Measurements from ENCODE around the gene KRT7.

Gene KRT7

DNA sequence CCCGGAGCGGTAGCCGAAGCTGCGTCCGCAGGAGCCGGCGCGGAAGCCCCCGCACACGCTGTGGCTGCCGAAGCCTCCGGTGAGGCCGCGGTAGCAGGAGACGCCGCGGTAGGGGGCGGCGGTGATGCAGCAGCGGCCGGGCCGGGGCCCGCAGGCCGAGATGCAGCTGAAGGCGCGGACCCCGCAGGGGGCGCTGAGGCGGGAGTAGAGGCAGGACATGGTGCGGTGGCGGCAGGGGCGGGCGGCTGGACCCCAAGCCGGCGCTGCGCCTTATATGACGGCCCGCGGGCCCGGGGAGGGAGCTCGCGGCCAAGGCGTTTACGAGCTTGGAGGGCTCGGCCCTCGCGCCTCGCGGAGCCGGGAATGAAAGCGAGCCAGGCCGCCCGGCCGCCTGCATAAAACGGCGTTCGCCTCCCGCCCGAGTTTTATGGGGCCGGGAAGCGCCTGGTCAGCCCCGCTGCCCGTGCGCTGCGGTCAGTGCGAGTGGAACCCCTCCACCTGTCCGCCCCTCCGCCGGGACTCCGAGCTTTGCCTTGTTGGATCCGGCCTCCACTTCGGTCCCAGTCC is 25.4 kb downstream of the KRT7 start:
- Histone ChIP-seq H3K9me3 (ENCODE audit: control insufficient read depth, insufficient read depth, low read length) (peaks cover 1% of the 10 kb centered on the region; the same call in 1 of the 2 replicates), H3K27me3 (ENCODE audit: control insufficient read depth, insufficient read depth, low read length) (peaks cover 18% of the 10 kb centered on the region; the same call in 1 of the 2 replicates), H3K27ac (ENCODE audit: low read length) (no peak overlapping the region), H3K36me3 (ENCODE audit: control insufficient read depth, insufficient read depth, low read length) (no peaks in the 10 kb centered on the region), H3K4me1 (ENCODE audit: control insufficient read depth, insufficient read depth, low read length) (no peaks in the 10 kb centered on the region), H3K4me3 (ENCODE audit: low read length) (peak overlapping the region; percentile 8; the same call in 1 of the 2 replicates)
- WGBS (ENCODE audit: insufficient coverage, insufficient read length): no CpG with 5 or more reads among the region's 72 CpGs
- no peak for DNase-seq (ENCODE audit: low read depth, low spot score)

DNA sequence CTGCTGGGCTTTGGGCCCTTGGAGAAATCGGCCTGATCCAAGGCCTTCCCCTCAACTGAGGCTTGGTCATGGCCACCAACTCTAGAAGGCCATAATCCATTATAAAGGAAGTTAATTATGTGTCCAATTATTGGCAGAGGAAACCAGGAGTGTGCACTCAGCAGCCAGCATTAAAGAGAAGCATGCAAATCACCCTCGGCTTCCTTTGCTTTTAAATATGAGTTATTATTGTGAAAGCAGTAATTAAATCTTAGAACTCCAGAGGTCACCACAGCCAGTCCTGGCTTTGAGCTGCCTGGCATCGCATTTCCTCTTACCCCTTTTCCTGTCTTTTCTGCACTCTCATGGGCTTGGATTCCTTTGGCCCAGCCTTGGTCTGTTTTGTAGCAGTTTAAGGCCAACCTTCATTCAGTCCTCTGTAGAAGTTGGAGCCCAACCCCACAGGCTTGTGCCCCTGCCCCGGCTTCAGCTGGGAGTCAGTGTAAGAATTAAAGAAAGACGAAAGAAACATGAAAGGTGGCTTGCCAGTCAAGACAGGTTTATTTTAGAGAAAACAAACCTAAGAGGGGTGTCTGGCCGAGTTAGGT is 26.7 kb downstream of the KRT7 start:
- Histone ChIP-seq H3K9me3 (ENCODE audit: control insufficient read depth, insufficient read depth, low read length) (peaks cover 1% of the 10 kb centered on the region; the same call in 1 of the 2 replicates), H3K27me3 (ENCODE audit: control insufficient read depth, insufficient read depth, low read length) (peaks cover 18% of the 10 kb centered on the region; the same call in 1 of the 2 replicates)
- DNase-seq (ENCODE audit: low read depth, low spot score): no peak

DNA sequence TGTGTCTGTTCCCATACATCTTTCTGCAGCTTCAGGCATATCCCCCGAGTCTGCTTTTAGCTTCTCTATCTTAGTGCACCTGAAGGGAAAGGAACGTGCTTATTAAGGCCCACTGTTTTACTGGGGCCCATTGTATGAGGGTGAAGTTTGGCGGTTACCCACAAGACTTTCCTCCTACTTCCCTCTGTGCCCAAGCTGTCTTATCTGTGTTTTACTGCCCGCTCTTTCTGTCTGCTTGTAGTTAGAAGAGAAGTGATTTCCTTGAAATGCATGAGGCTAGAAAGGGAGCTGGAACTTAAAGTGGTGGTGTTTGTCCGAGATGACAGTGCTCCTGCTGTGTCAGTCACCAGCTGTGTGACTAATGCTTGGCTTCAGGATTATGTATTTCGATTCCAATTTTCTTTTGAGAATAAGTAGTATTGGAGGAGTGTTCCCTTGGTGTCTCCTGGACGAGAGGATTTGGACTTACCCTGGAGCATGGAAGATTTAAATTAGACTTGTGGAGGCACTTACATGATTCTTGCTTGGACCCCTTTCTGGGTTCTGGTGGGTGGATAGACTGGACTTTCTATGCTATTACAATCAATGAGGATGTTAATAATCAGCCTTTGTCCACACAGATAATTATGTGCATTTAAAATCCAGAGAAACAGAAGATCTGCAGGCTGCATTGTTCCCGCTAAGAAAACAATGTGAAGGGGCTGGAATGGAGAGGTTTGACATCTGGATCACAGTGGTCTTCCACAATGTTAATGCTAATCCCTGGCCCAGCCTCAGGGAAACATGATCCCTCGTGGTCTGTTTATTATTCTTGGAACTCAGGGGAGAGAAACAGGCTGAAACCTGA is 27.5 kb downstream of the KRT7 start:
- H3K9me3 ChIP-seq (ENCODE audit: control insufficient read depth, insufficient read depth, low read length): peaks cover 1% of the 10 kb centered on the region; the same call in 1 of the 2 replicates
- H3K36me3 ChIP-seq (ENCODE audit: control insufficient read depth, insufficient read depth, low read length): no peaks in the 10 kb centered on the region
- no peaks in the 10 kb centered on the region for H3K4me1 ChIP-seq (ENCODE audit: control insufficient read depth, insufficient read depth, low read length)
- H3K27ac ChIP-seq (ENCODE audit: low read length): no peak overlapping the region
- no peak overlapping the region for H3K4me3 ChIP-seq (ENCODE audit: low read length)
- no peak for DNase-seq (ENCODE audit: low read depth, low spot score)
- peaks cover 18% of the 10 kb centered on the region; the same call in 1 of the 2 replicates for H3K27me3 ChIP-seq (ENCODE audit: control insufficient read depth, insufficient read depth, low read length)
- no CpG with 5 or more reads among the region's 9 CpGs for WGBS (ENCODE audit: insufficient coverage, insufficient read length)

More for the DNA sequence above, 26.7 kb downstream of the KRT7 start:
- Histone ChIP-seq H3K4me1 (ENCODE audit: control insufficient read depth, insufficient read depth, low read length) (no peaks in the 10 kb centered on the region), H3K27ac (ENCODE audit: low read length) (no peak overlapping the region), H3K4me3 (ENCODE audit: low read length) (no peak overlapping the region), H3K36me3 (ENCODE audit: control insufficient read depth, insufficient read depth, low read length) (no peaks in the 10 kb centered on the region)
- no CpG with 5 or more reads among the region's 6 CpGs for WGBS (ENCODE audit: insufficient coverage, insufficient read length)

DNA sequence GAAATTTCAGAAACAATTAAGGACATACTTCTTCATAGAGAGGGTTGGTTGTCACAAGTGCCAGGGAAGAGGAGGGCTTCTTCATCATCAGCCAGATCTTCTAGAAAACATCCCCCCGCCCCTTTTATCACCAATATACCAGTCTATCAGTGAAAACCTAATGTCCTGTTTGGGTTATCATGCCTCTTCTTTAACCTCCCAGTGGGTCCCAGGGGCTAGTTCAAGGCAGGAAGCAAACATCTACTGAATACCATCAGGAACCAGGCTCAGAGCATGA is 28.1 kb downstream of the KRT7 start:
- DNase-seq (ENCODE audit: low read depth, low spot score): no peak
- Histone ChIP-seq H3K4me3 (ENCODE audit: low read length) (no peak overlapping the region), H3K9me3 (ENCODE audit: control insufficient read depth, insufficient read depth, low read length) (peaks cover 1% of the 10 kb centered on the region; the same call in 1 of the 2 replicates), H3K36me3 (ENCODE audit: control insufficient read depth, insufficient read depth, low read length) (no peaks in the 10 kb centered on the region), H3K27me3 (ENCODE audit: control insufficient read depth, insufficient read depth, low read length) (peaks cover 18% of the 10 kb centered on the region; the same call in 1 of the 2 replicates), H3K4me1 (ENCODE audit: control insufficient read depth, insufficient read depth, low read length) (no peaks in the 10 kb centered on the region), H3K27ac (ENCODE audit: low read length) (no peak overlapping the region)
- no CpG with 5 or more reads among the region's 1 CpG for WGBS (ENCODE audit: insufficient coverage, insufficient read length)

DNA sequence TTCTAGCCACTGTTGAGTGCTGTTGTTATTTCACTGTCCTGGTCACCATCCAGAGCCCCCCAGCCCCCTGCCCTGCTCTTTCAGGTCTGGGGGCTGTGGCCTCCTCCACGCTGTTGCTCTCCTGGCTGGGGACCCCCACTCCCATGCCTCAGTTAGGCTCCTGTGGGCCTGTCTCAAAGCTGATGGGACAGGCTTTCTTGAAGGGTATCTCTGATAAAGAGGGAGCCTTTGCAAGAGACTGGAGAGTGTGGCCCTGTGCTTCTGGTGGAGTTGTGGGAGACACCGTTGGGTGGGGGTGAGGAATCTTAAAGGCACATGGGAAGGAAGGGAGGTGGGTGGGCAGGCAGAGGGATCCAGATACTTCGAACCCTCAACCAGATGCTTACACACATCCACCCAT is 29.2 kb downstream of the KRT7 start:
- no CpG with 5 or more reads among the region's 3 CpGs for WGBS (ENCODE audit: insufficient coverage, insufficient read length)

DNA sequence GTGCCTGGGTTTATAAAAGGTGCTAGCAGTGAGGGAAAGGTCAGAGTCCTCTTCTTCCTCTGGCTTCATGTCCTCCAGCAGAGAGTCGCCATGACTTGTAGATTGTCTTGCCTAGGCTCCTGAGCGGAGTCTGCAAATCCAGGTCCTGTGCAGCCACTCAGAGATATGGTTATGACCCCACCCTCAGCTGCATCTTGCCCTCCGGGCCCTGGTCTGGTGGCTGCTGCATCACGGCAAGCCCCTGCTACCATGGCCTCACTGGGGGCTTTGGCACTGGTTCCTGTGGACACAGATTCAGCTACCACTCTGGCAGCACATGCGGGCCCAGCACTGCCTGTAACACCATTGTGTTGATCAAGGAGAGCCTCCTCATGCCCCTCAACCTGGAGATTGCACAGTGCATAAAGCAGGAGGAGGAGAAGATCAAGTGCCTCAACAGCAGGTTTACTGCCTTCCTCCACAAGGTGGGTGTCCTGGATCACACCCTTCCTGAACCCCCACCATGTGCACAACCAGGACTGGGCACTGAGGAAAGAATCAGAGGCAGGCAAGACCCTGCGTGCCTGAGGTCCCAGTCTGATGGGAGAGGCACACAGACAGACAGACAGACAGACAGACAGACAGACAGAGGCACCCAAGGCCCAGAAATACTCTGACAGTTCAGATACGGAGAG is 30.9 kb downstream of the KRT7 start:
- Histone ChIP-seq H3K27ac (ENCODE audit: low read length) (no peak overlapping the region), H3K4me1 (ENCODE audit: control insufficient read depth, insufficient read depth, low read length) (no peaks in the 10 kb centered on the region), H3K36me3 (ENCODE audit: control insufficient read depth, insufficient read depth, low read length) (no peaks in the 10 kb centered on the region), H3K9me3 (ENCODE audit: control insufficient read depth, insufficient read depth, low read length) (peaks cover 1% of the 10 kb centered on the region), H3K27me3 (ENCODE audit: control insufficient read depth, insufficient read depth, low read length) (peaks cover 6% of the 10 kb centered on the region; the same call in 1 of the 2 replicates), H3K4me3 (ENCODE audit: low read length) (no peak overlapping the region)
- no peak for DNase-seq (ENCODE audit: low read depth, low spot score)
- WGBS (ENCODE audit: insufficient coverage, insufficient read length): no CpG with 5 or more reads among the region's 7 CpGs

More for the DNA sequence above, 29.2 kb downstream of the KRT7 start:
- no peak for DNase-seq (ENCODE audit: low read depth, low spot score)
- Histone ChIP-seq H3K36me3 (ENCODE audit: control insufficient read depth, insufficient read depth, low read length) (no peaks in the 10 kb centered on the region), H3K27ac (ENCODE audit: low read length) (no peak overlapping the region), H3K4me1 (ENCODE audit: control insufficient read depth, insufficient read depth, low read length) (no peaks in the 10 kb centered on the region), H3K9me3 (ENCODE audit: control insufficient read depth, insufficient read depth, low read length) (peaks cover 1% of the 10 kb centered on the region; the same call in 1 of the 2 replicates), H3K4me3 (ENCODE audit: low read length) (no peak overlapping the region), H3K27me3 (ENCODE audit: control insufficient read depth, insufficient read depth, low read length) (peaks cover 12% of the 10 kb centered on the region; the same call in 1 of the 2 replicates)

DNA sequence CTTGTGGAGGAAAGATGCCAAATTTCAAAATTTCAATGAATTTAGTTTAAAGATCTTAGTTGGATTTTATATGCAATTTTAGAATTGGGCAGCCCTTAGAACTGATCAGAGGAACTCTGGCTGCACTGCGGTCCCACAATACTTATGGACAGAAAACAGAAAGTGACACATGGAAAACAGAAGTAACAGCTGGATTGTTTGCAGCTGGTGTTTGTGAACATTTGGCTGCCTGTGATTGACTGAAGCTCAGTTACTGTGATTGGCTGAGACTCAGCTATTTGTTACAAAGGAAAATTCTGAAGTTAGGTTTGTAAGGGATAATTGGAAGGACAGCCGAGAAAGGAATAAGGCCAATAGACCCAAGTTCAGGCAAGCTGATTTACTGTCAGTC is 31.4 kb downstream of the KRT7 start:
- Histone ChIP-seq H3K36me3 (ENCODE audit: control insufficient read depth, insufficient read depth, low read length) (no peaks in the 10 kb centered on the region), H3K27ac (ENCODE audit: low read length) (no peak overlapping the region), H3K27me3 (ENCODE audit: control insufficient read depth, insufficient read depth, low read length) (peaks cover 1% of the 10 kb centered on the region; the same call in 1 of the 2 replicates), H3K4me3 (ENCODE audit: low read length) (no peak overlapping the region), H3K9me3 (ENCODE audit: control insufficient read depth, insufficient read depth, low read length) (peaks cover 1% of the 10 kb centered on the region), H3K4me1 (ENCODE audit: control insufficient read depth, insufficient read depth, low read length) (no peaks in the 10 kb centered on the region)
- DNase-seq (ENCODE audit: low read depth, low spot score): no peak
- no CpG with 5 or more reads among the region's 2 CpGs for WGBS (ENCODE audit: insufficient coverage, insufficient read length)

DNA sequence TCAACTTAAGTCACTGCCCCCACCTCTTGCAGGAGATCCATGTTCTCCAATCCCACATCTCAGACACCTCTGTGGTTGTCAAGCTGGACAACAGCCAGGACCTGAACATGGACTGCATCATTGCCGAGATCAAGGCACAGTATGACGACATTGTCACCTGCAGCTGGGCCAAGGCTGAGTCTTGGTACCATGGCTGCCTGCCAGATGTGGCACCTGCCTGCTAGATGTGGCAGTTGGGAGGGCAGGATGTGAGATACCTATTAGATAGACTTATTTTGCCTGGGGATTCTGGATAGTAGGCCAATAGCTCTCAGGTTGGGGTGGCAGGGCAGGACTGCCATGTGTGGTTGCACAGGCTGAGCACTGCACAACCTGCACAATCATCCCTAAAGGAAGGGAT is 33.5 kb downstream of the KRT7 start:
- WGBS (ENCODE audit: insufficient coverage, insufficient read length): no CpG with 5 or more reads among the region's 2 CpGs
- Histone ChIP-seq H3K27ac (ENCODE audit: low read length) (no peak overlapping the region), H3K36me3 (ENCODE audit: control insufficient read depth, insufficient read depth, low read length) (no peaks in the 10 kb centered on the region), H3K9me3 (ENCODE audit: control insufficient read depth, insufficient read depth, low read length) (no peaks in the 10 kb centered on the region; the same call in none of the 2 replicates), H3K4me1 (ENCODE audit: control insufficient read depth, insufficient read depth, low read length) (no peaks in the 10 kb centered on the region), H3K27me3 (ENCODE audit: control insufficient read depth, insufficient read depth, low read length) (no peaks in the 10 kb centered on the region), H3K4me3 (ENCODE audit: low read length) (no peak overlapping the region)
- DNase-seq (ENCODE audit: low read depth, low spot score): no peak

DNA sequence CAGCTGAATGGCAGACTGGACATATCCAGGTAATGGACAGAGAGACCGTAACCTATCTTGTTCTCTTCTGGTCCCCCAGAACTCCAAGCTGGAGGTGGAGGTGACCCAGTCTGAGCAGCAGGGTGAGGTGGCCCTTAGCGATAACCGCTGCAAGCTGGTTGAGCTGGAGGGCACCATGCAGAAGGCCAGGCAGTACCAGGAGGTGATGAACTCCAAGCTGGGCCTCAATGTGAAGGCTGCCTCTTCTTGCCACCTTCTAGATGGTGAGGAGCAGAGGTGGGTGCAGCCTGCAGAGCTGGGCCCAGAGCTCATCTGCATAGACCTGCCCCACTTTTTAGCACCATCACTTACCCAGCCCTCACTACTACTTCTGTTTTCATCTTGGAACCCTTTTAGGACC is 34.2 kb downstream of the KRT7 start:
- Histone ChIP-seq H3K27me3 (ENCODE audit: control insufficient read depth, insufficient read depth, low read length) (no peaks in the 10 kb centered on the region), H3K9me3 (ENCODE audit: control insufficient read depth, insufficient read depth, low read length) (no peaks in the 10 kb centered on the region; the same call in none of the 2 replicates), H3K36me3 (ENCODE audit: control insufficient read depth, insufficient read depth, low read length) (no peaks in the 10 kb centered on the region), H3K4me1 (ENCODE audit: control insufficient read depth, insufficient read depth, low read length) (no peaks in the 10 kb centered on the region), H3K27ac (ENCODE audit: low read length) (no peak overlapping the region), H3K4me3 (ENCODE audit: low read length) (no peak overlapping the region)
- WGBS (ENCODE audit: insufficient coverage, insufficient read length): no CpG with 5 or more reads among the region's 3 CpGs
- DNase-seq (ENCODE audit: low read depth, low spot score): no peak

DNA sequence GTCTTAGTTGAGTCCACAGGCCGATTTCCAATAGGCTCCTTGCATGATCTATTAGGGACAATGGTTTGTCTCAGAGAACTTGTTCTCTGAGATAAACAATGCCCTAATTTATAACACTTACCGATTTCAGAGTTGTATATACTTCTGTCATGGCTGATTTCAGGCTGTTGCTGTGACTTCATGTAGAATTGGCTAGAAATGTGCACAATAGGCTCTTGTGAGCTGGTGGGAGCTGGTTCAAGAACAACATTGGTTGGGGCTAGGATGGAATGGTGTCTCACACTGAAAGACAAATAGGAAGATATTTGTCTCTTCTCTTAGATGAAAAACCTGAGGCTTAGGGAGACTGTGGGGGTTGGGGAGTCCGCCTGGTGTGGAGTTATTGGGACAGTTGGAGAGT is 34.7 kb downstream of the KRT7 start:
- Histone ChIP-seq H3K36me3 (ENCODE audit: control insufficient read depth, insufficient read depth, low read length) (no peaks in the 10 kb centered on the region), H3K27me3 (ENCODE audit: control insufficient read depth, insufficient read depth, low read length) (no peaks in the 10 kb centered on the region), H3K9me3 (ENCODE audit: control insufficient read depth, insufficient read depth, low read length) (no peaks in the 10 kb centered on the region; the same call in 1 of the 2 replicates), H3K4me3 (ENCODE audit: low read length) (no peak overlapping the region), H3K27ac (ENCODE audit: low read length) (no peak overlapping the region), H3K4me1 (ENCODE audit: control insufficient read depth, insufficient read depth, low read length) (no peaks in the 10 kb centered on the region)
- WGBS (ENCODE audit: insufficient coverage, insufficient read length): no CpG with 5 or more reads among the region's 3 CpGs
- no peak for DNase-seq (ENCODE audit: low read depth, low spot score)
